Endometrial microvascular endothelial cells (primary cell): ENCODE results near the gene RGS7BP. TPM values are rescaled to one million over a fixed set of nuclear protein-coding genes. Genes with fewer than 3 reads are reported as not detected.

Experiments used
- in situ Hi-C: cut with HindIII; loops from 2 replicates; pipeline ENCODE4 v1.10.0; 2017; ENCODE audit warnings: low sequenced_read_pairs, low pct_unique_long_range_greater_than_20kb; ENCODE audit errors: inconsistent ontology term
- total RNA-seq: library from RNA; depleted of rRNA; stranded (reverse); fragments of >200 nt; gene quantifications from one replicate; pipeline ENCODE4 v1.2.3, GENCODE V29; 2015; ENCODE audit errors: inconsistent ontology term

Gene RGS7BP
- total RNA-seq: 7.0 TPM

GRCh38 chr5:64505769-64506566 lies at the start of gene RGS7BP:
TSS of gene RGS7BP (plus strand) at chr5:64506015. CDS start at chr5:64506625, 610 bp downstream.
- in situ Hi-C loops: no loop called here

DNA sequence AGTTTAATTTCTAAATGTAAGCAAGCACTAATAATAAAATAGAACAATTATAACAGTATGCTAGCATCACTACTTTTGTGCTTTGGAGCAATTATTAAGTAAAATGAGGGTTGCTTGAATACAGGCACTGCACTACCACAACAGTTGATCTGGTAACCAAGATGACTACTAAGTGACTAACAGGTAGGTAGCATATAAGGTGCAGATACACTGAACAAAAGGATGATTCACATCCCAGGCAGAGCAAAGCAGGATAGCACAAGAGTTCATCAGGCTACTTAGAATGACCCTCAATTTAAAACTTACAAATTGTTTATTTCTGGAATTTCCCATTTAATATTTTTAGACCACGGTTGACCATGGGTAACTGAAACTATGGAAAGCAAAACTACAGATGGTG lies 48.0 kb upstream of the RGS7BP start:
- in situ Hi-C loops: no loop called here

GRCh38 chr5:64458948-64459347 lies 46.9 kb upstream of the RGS7BP start:
- in situ Hi-C loops: no loop called here

GRCh38 chr5:64462391-64462790 lies 43.4 kb upstream of the RGS7BP start:
- in situ Hi-C loops: no loop called here

DNA sequence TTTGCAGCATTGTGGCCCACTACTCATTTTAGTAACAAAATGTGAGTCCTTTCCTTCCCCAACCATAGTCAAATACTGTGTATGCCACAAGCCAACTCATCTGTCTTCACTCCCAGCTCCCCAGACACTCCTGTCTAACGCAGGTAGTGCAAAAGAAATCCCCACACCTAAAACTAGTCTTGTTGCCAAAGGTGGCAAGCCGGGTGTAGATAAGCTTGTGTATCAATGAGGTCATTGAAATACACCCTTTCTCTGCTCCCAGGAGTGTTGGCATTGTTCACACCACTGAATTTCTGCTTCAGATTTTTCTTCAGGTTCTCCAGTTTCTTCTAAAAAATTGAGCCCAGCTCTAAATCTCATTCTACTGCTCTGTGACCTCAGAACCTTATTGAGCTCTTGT lies 19.7 kb upstream of the RGS7BP start:
- in situ Hi-C loops: no loop called here

- in situ Hi-C loops: no loop called here
Measured at GRCh38 chr5:64487283-64487682, 18.5 kb upstream of the RGS7BP start.

DNA sequence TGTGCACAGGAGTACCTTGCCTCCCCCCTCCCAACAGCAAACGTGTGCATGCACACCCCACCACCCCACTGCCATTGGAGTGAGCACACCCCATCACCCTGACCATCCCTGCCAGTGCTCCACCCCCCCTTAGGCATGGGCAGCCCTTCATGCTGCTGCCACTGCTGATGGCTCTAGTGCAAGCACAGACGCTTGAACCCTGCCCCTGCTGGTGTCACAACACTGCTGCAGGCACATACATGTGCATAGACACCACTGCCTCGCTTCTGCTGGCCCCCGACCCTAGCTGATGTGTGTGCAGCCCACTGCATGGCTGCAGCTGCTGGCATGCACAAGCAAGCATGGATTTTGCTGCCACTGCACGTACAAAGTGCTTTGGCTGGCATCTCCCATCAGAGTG lies 16.0 kb upstream of the RGS7BP start:
- in situ Hi-C loops: no loop called here

- in situ Hi-C loops: no loop called here
Measured at GRCh38 chr5:64497386-64497785, 8.4 kb upstream of the RGS7BP start.

DNA sequence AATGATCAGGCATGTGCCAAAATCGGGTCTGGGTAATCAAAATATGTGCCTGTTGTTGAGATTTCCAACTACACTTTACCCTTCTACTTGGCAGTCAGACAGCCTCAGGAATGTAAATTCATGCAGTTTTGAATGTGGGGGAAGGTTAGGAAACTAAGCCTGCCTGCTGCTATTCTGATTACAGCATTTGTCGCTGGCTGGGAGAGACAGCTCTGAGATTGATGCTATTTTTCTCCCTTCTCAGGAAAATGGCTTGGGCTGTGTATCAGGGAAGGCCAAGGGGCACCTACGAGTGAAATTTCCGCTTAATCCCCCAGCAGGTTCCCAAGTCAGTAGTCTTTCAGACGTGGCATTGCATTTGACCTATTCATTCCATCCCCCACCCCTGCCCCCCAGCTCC lies 3.6 kb upstream of the RGS7BP start:
- in situ Hi-C loops: no loop called here

- in situ Hi-C loops: no loop called here
Measured at GRCh38 chr5:64506567-64507263, 900 bp downstream of the RGS7BP start.

- in situ Hi-C loops: no loop called here
Measured at GRCh38 chr5:64507264-64507605, 1.4 kb downstream of the RGS7BP start.

GRCh38 chr5:64509828-64510227 lies 4.0 kb downstream of the RGS7BP start:
- in situ Hi-C loops: no loop called here

GRCh38 chr5:64513492-64513891 lies 7.7 kb downstream of the RGS7BP start:
- in situ Hi-C loops: no loop called here

DNA sequence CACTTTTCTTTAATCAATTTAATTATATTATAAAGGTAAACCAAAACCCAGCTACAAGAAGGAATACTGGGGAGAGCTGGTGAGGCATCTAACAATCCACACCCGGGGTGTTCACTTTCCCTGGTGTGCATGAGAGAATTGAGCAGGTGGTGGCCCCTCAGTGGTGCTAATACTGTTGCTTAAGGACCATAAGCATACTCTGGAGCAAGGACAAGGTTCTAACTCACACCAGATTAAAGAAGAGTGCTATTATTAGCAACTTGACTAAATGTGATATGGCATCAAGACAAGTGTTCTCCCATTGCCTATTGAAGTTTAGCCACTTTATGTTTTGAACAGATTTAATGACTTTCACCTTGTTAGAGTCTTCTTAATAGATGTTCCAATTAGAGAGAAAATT lies 8.8 kb downstream of the RGS7BP start:
- in situ Hi-C loops: no loop called here

DNA sequence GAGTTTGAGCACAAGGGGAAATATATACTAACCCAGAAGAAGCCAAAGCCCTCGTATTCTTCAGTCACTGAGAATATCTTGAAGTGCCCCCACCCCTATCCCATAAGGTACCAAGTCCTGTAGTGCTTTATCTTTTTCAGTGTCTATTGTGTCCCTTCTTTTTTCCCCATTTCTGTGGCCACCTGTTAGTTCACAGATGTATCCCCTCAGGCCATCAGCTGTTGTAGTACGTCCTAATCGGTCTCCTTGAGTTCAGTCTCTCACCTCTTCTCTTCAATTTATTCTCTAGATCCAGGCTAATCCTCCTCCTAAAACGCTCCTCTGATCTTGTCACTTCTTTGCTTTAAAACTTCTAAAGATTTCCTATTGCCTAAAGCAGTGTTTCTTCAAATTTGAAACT lies 10.4 kb downstream of the RGS7BP start:
- in situ Hi-C loops: no loop called here

DNA sequence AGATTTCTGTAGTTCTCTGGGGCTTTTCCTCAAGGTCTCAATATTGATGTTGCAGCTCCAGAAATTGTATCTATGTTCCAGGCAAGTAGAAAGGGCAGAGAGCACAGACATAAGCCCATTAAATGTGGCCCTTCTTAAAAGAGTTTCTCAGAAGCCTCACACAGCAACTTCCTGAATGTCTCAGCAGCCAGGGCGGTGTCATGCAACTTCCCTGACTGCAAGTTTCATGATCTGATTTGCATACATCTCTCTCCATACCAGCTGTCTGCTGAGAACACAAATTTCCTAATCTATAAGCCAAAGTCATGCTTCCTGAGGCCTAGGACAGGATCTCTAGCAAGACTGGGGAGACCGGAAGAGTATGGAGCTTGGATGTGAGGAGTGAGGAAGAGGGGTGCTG lies 13.0 kb downstream of the RGS7BP start:
- in situ Hi-C loops: no loop called here

DNA sequence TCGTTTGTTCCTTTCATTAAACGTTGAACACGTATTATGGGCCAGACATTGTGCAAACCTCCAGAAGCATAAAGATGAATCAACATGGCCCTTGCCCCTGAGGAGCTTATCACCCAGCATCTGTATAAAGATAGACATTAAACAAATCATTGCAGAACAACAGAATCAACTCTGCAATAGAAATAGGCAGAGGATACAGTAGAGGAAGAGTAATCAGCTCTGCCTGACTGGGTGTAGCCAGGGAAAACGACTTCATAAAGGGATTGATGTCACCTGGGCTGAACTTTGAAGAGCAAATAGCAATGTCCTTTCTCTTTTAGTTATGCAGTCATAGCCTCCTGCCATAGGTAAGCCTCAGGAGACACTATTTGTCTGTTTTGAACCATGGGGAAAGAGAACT lies 13.4 kb downstream of the RGS7BP start:
- in situ Hi-C loops: no loop called here

GRCh38 chr5:64526734-64527439 lies 21.1 kb downstream of the RGS7BP start:
- in situ Hi-C loops: no loop called here

DNA sequence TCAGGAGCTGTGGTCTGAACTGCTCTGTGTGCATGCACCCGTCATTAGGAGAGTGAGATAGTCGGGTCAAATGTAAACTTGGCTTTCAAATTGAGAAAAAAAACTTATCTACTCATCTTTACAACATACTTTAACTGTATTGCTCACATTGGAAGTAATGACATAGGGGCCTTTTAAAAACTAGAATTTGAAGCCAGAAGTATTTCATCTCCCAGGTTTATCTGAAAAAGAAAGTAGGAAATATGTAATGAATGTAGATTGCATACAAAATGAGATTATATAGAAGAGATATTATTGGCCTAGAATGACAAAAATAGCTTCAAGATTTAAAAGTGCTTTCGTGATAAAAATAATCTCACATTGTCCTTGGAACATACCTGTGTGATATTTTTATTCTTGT lies 24.3 kb downstream of the RGS7BP start:
- in situ Hi-C loops: no loop called here

GRCh38 chr5:64532212-64532611 lies 26.4 kb downstream of the RGS7BP start:
- in situ Hi-C loops: no loop called here
